GM12873 (cell line): Measurements from ENCODE around the gene ZNF688.

Experiments used
- TF ChIP-seq, protein P1 (sequence below): IDR thresholded peaks from 2 replicates; pipeline ENCODE4 v1.5.1; 2012; ENCODE audit warnings: low read depth, mild to moderate bottlenecking, moderate library complexity, low read length, control low read depth; ENCODE audit not compliant: insufficient read depth; ENCODE audit errors: missing control alignments

Gene ZNF688

DNA sequence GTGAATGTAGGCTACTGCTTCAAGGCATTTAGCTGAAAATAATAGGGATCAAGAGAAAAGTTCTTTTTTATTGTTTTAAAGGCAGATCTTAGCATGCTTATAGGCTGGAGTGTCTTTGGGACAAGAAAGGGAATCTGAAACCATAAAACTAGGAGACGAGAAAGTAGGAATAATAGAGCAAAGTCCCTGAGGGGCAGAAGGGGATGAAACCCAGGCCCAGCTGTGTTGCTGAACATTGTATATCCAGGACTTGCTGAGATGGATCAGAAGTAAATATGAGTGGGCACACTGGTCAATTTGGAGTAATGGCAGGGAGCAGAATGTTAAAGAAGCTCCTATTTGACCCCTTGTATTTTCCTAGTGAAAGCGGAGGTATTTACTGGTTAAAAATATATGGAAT, 29.4 kb upstream of the ZNF688 start:
- TF ChIP-seq, protein P1, sequence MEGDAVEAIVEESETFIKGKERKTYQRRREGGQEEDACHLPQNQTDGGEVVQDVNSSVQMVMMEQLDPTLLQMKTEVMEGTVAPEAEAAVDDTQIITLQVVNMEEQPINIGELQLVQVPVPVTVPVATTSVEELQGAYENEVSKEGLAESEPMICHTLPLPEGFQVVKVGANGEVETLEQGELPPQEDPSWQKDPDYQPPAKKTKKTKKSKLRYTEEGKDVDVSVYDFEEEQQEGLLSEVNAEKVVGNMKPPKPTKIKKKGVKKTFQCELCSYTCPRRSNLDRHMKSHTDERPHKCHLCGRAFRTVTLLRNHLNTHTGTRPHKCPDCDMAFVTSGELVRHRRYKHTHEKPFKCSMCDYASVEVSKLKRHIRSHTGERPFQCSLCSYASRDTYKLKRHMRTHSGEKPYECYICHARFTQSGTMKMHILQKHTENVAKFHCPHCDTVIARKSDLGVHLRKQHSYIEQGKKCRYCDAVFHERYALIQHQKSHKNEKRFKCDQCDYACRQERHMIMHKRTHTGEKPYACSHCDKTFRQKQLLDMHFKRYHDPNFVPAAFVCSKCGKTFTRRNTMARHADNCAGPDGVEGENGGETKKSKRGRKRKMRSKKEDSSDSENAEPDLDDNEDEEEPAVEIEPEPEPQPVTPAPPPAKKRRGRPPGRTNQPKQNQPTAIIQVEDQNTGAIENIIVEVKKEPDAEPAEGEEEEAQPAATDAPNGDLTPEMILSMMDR = no peak

DNA sequence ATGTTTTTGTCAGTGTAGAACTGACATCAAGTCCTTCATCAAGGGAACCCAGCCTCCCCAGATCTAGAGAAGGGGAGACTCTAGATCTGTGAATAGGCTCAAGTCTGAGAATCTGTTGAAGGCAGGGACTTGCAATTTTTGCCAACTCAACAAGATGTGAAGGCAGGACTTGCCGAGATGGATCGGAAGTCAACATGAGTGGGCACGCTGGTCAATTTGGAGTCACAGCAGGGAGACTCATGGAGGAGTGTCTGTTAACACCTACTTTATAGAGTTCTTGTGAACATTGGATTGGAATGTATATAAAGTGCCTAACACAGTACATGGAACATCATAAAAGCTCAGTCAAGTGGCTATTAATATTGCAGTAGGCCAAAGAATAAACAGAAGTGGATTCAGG, 28.7 kb upstream of the ZNF688 start:
- TF ChIP-seq, protein P1 = no peak

DNA sequence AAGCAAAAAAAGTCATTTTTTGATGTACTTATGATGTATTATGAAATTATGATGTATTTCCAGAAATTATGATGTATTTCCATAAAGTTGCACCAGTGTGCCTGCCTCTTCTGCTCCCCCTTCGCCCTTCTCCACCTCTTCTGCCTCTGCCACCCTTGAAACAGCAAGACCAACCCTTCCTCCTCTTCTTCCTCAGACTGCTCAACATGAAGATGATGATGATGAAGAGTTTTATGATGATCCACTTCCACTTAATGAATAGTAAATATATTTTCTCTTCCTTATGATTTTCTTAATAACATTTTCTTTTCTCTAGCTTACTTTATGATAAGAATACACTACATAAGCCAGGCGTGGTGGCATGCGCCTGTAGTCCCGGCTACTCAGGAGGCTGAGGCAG, 21.4 kb upstream of the ZNF688 start:
- TF ChIP-seq, protein P1 = no peak

DNA sequence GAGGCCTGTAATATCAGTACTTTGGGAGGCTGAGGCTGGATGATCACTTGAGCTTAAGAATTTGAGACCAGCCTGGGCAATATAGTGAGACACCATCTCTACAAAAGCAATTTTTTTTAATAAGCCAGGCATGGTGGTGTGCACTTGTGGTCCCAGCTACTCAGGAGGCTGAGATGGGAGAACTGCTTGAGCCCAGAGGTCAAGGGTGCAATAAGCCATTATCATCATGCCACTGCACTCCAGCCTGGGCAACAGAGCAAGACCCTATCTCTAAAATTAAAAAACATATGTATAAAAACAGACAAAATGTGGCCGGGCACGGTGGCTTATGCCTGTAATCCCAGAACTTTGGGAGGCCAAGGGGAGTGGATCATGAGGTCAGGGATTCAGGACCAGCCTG, 17.1 kb upstream of the ZNF688 start:
- TF ChIP-seq, protein P1 = no peak

DNA sequence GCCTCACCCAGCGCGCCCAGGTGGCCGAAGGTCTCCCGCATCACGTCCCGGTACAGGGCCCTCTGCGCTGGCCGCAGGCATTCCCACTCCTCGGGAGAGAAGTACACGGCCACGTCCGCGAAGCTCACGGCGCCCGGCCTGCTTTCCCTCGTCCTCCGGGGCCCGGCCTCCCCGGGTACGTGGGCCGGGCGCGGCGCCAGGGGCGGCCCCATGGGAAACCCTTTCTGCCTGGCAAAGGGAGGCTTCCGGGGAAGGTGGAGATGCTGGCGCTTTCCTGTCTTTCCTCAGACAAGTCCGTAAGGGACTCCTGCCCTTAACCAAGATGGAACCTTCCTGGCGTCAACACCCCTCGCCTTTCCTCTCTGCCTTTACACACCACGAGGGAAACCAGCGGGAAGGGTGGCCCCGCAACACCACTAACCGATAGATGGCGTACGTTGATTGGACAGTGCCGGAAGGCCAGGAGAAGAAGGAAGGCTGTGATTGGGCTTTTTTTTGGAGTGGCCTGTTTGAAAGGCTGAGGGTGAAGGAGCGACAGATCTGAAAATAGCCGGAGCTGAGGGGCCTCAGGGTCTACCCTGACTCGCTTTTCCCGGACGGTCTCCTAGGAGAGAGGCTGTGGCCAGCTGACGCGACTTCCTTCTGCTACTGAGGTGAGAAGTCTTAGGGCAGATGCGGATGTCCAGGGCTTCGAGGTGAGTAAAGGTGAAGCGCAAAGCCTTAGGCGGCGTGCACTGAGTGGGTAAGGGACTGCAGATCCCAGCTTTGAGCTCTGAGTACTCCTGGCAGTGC, 14.1 kb upstream of the ZNF688 start, which contains the start of gene ZNF785:
ZNF785 (minus strand) TSS at position 298 of the 792 bp plus-strand sequence; CDS start at position 212, 86 bp downstream.
- TF ChIP-seq, protein P1 = peak; percentile 20

DNA sequence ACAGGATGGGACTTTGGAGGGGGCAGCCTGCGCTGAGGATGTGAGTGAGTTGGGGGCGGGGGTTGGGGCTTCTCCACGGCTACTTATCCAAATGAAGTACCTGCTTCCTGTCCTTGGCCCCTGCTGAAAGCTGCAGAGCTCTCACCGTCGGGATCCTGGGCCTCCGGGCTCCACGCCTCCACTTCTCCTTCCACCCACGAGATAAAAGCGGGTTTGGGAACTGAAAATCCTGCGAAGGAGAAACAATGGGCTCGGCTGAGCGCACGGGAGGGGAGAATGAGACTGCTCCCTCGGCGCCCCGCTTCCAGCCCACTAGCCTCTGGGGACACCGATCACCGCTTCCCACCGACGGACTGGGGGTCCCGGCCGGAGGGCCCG, 13.5 kb upstream of the ZNF688 start:
- TF ChIP-seq, protein P1 = no peak

DNA sequence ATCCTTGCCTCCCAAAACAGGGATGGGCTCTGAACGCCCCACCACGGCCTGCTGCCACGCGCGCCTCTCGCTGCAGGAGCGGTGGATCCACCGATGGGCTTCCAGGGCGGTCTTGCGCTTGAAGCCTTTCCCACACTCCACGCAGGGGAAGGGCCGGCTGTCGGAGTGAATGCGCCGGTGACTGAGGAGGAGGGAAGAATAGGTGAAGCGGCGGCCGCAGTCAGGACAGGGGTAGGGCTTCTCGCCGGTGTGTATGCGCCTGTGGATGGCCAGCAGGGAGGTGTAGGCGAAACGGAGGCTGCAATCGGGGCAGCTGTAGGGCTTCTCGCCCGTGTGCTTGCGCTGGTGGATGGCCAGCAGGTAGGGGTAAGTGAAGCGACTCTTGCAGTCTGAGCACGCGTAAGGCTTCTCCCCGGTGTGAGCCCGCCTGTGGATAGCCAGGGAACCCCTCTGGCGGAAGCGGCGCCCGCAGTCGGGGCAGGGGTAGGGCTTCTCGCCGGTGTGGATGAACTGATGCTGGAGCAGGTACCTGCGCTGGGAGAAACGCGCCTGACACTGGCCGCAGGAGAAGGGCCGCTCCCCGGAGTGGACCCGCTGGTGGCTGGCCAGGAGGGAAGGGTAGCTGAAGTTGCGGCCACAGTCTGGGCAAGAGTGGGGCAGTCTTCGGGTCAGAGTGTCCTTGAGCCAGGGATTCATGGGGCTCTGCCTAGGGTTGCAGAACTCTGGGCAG, 11.3 kb upstream of the ZNF688 start:
- TF ChIP-seq, protein P1 = no peak
